ENCODE data around the gene CDH13.

The CDH13 gene

DNA sequence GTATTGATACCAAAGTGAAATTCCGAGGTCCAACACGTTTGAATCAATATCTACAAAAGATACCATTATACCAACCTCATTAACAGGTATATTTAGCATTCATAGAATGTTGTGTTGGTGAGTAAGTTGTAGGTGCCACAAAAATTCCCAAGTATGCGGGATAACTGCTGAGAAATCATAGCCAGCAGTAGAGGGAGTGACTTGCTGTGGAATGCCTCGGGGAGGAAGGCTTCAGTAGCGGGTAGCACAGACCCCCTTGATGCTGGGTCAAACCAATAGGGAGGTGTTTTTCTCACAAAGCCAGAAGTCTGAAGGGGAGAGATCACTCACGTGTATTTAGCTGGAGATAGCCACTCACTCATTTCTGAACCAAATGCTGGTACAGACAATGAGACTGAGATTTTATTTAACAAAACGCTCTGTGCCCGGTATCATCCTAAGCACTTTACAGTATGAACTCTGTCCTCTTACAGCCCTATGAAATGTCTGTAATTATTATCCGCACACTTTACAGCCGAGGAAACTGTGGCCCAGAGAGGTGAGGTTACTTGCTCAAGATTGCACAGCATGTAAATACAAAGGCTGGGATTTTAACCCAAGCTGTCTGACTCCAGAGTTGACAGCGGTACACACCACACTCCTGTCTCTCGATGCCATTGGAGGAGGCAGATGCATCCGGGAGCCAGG lies 1204.1 kb downstream of the CDH13 start:
- no peaks in the 10 kb centered on the region for H3K27me3 ChIP-seq (replicated peaks; ENCODE audit: control insufficient read depth, insufficient read depth, low read length)
- DNase-seq (ENCODE audit: extremely low read depth, insufficient read length): no peak

DNA sequence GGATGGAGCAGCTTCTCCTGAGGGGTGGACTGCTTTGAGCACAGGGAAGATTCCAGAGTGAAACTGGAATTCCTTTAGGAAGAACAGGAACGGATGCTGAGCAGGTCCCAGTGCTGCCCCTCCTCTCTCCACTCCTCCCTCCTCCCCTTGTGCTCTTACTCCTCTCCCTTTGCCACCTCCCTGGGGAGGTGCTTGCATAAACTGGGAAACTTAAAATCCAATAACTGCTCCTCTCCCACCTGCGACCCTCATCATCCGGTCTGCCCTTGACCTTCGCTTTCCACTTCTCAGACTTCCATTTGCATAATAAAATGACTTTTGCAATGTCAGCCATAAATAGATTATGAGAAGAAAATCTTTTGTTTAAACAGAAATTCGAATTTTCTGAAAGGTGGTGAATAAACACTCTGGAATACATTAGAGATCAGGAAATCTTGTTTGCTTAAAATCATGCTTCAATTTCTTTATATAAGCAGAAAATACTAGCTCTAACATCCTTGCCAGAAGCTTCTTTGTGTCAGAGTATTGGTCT lies 1204.8 kb downstream of the CDH13 start:
- Histone ChIP-seq H3K27me3 (replicated peaks; ENCODE audit: control insufficient read depth, insufficient read depth, low read length) (no peaks in the 10 kb centered on the region), H3K36me3 (ENCODE audit: control insufficient read depth, insufficient read depth, low read length) (no peaks in the 10 kb centered on the region), H3K4me3 (replicated peaks; ENCODE audit: low read depth, low read length) (no peak overlapping the region)
- no peak for DNase-seq (ENCODE audit: extremely low read depth, insufficient read length)
- no peak for TF ChIP-seq CTCF (IDR thresholded peaks at IDR 0.05; ENCODE audit: insufficient read depth, low read length, poor library complexity, severe bottlenecking)

More for the DNA sequence above, 1204.1 kb downstream of the CDH13 start:
- Histone ChIP-seq H3K36me3 (ENCODE audit: control insufficient read depth, insufficient read depth, low read length) (no peaks in the 10 kb centered on the region), H3K4me3 (replicated peaks; ENCODE audit: low read depth, low read length) (no peak overlapping the region)
- TF ChIP-seq CTCF (IDR thresholded peaks at IDR 0.05; ENCODE audit: insufficient read depth, low read length, poor library complexity, severe bottlenecking): no peak

DNA sequence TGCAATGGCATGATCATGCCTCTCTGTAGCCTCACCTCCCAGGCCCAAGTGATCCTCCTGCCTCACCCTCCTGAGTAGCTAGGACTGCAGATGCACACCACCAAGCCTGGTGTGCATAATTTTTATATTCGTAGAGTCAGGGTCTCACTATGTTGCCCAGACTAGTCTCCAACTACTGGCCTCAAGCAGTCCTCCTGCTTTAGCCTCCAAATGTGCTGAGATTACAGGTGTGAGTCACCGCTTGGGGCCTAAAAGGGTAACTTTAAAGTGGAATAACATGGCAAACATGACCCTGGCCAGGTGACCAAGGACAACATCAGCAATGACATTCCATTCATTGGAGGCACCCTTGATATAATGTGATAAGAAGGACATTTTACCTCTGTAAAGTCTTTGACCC lies 1207.2 kb downstream of the CDH13 start:
- H3K36me3 ChIP-seq (ENCODE audit: control insufficient read depth, insufficient read depth, low read length): no peaks in the 10 kb centered on the region
- no peaks in the 10 kb centered on the region for H3K27me3 ChIP-seq (replicated peaks; ENCODE audit: control insufficient read depth, insufficient read depth, low read length)
- no peak for DNase-seq (ENCODE audit: extremely low read depth, insufficient read length)
- H3K4me3 ChIP-seq (replicated peaks; ENCODE audit: low read depth, low read length): no peak overlapping the region
- TF ChIP-seq CTCF (IDR thresholded peaks at IDR 0.05; ENCODE audit: insufficient read depth, low read length, poor library complexity, severe bottlenecking): no peak

GRCh38 chr16:83835586-83836566 lies 1209.1 kb downstream of the CDH13 start:
- TF ChIP-seq CTCF (IDR thresholded peaks at IDR 0.05; ENCODE audit: insufficient read depth, low read length, poor library complexity, severe bottlenecking): no peak
- Histone ChIP-seq H3K4me3 (replicated peaks; ENCODE audit: low read depth, low read length) (no peak overlapping the region), H3K27me3 (replicated peaks; ENCODE audit: control insufficient read depth, insufficient read depth, low read length) (no peaks in the 10 kb centered on the region), H3K36me3 (ENCODE audit: control insufficient read depth, insufficient read depth, low read length) (no peaks in the 10 kb centered on the region)
- no peak for DNase-seq (ENCODE audit: extremely low read depth, insufficient read length)

DNA sequence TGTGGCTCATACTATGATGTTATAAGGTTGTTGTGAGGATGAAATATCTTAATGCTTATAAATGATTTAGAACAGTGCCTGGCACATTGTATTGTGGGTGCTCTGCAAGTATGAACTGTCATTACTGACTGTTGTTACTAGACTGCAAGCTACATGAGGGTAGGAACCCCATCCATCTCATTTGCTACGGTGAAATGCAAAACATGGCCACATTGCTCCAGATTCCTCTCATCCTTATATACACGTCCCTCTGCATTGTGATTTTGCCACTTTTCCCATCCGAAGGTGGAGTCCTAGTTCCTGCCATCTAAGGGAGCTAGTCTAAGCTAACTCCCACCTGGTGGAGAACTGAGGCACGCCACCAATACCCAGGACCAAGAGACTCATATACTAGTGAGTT lies 1210.8 kb downstream of the CDH13 start:
- Histone ChIP-seq H3K4me3 (replicated peaks; ENCODE audit: low read depth, low read length) (no peak overlapping the region), H3K27me3 (replicated peaks; ENCODE audit: control insufficient read depth, insufficient read depth, low read length) (no peaks in the 10 kb centered on the region)
- no peak for TF ChIP-seq CTCF (IDR thresholded peaks at IDR 0.05; ENCODE audit: insufficient read depth, low read length, poor library complexity, severe bottlenecking)

More for the DNA sequence above, 1210.8 kb downstream of the CDH13 start:
- no peak for DNase-seq (ENCODE audit: extremely low read depth, insufficient read length)
- H3K36me3 ChIP-seq (ENCODE audit: control insufficient read depth, insufficient read depth, low read length): no peaks in the 10 kb centered on the region
